ENCODE results near the gene NOD1. TPM values are rescaled to one million over a fixed set of nuclear protein-coding genes. Genes with fewer than 3 reads are reported as not detected.
"Not testable (repeated sequence)": the region's sequence is repeated elsewhere in the genome, so short reads cannot be mapped to it uniquely, and the experiment has no call there.

The NOD1 gene
- total and polyA plus RNA-seq, 11 donors = 5.3 to 28.8 (median 9.0) TPM

GRCh38 chr7:30485667-30486066, 7.1 kb upstream of the NOD1 start:
- intact Hi-C loops (cut with DNase I) = no loop called here
- Histone ChIP-seq H3K27me3 (no peaks in the 10 kb centered on the region), H3K27ac (no peak overlapping the region), H3K36me3 (no peaks in the 10 kb centered on the region), H3K9me3 (peaks cover 0 to 6% (median 0%) of the 10 kb centered on the region in 12 donors), H3K4me1 (peaks cover 0 to 6% (median 0%) of the 10 kb centered on the region in 12 donors), H3K4me3 (no peak overlapping the region)
- TF ChIP-seq POLR2A (IDR thresholded peaks at IDR 0.05) (no peak), CTCF (IDR thresholded peaks at IDR 0.05) (no peak)
- no peak for ATAC-seq
- DNase-seq = no peak
- WGBS, 4 donors = 91 to 94% (median 92%) methylated on average over 1 of the region's 1 CpG

- H3K36me3 ChIP-seq; intact Hi-C loops (cut with DNase I); H3K9me3 ChIP-seq; H3K4me3 ChIP-seq; H3K27ac ChIP-seq; H3K27me3 ChIP-seq; ATAC-seq; DNase-seq: not testable (repeated sequence)
- peaks cover 3 to 26% (median 21%) of the 10 kb centered on the region in 12 donors for H3K4me1 ChIP-seq
- 90 to 96% (median 94%) methylated on average over 9 of the region's 9 CpGs for WGBS, 4 donors
Measured at GRCh38 chr7:30481416-30481815, 2.8 kb upstream of the NOD1 start.

GRCh38 chr7:30479202-30480120, 877 bp upstream of the NOD1 start:
- Histone ChIP-seq H3K4me1 (peaks cover 3 to 46% (median 39%) of the 10 kb centered on the region in 12 donors), H3K9me3 (no peaks in the 10 kb centered on the region), H3K4me3 (peak overlapping the region; percentile 47 to 90 (median 68)), H3K27ac (peak overlapping the region; percentile 91 to 99 (median 95)), H3K27me3 (no peaks in the 10 kb centered on the region), H3K36me3 (peaks cover 0 to 6% (median 0%) of the 10 kb centered on the region in 9 donors)
- ATAC-seq (no peak), DNase-seq (no peak)
- no peak for TF ChIP-seq POLR2A (IDR thresholded peaks at IDR 0.05)
- TF ChIP-seq CTCF (IDR thresholded peaks at IDR 0.05) = no peak
- WGBS, 4 donors = 87% methylated on average over 14 of the region's 14 CpGs
- intact Hi-C loops (cut with DNase I) = loop anchor here in 4 of 10 donors (2.0 to 10.0 kb wide), 5 partner anchors 25 to 347 kb away; partner anchors contain the start of genes GGCT (in 4 of the 4), MTURN (in 1 of the 4) and ZNRF2 (in 1 of the 4)

- DNase-seq (no peak), ATAC-seq (no peak)
- intact Hi-C loops (cut with DNase I) = loop anchor here in 2 of 10 donors (5.0 to 10.0 kb wide), 4 partner anchors 44 to 344 kb away; partner anchors contain the start of genes MTURN (in 1 of the 2) and ZNRF2 (in 1 of the 2)
- H3K9me3 ChIP-seq = no peaks in the 10 kb centered on the region
- TF ChIP-seq POLR2A (IDR thresholded peaks at IDR 0.05) (no peak), CTCF (IDR thresholded peaks at IDR 0.05) (no peak)
- peak overlapping the region in 8 of 12 donors; percentile 63 to 86 (median 68) for H3K4me3 ChIP-seq
- peaks cover 7 to 74% (median 67%) of the 10 kb centered on the region in 12 donors for H3K4me1 ChIP-seq
- no peaks in the 10 kb centered on the region for H3K27me3 ChIP-seq
- peaks cover 0 to 6% (median 0%) of the 10 kb centered on the region in 9 donors for H3K36me3 ChIP-seq
- 73 to 83% (median 77%) methylated on average over 10 of the region's 10 CpGs for whole genome bisulfite sequencing, 4 donors
- peak overlapping the region in 6 of 12 donors; percentile 19 to 98 (median 93) for H3K27ac ChIP-seq
Measured at GRCh38 chr7:30476459-30477145, 2.0 kb downstream of the NOD1 start.

Measured in heart left ventricle (tissue), 16 donors.